Karpas-422 (cell line): ENCODE measurements around the gene DNAH17. TPM values are rescaled to one million over a fixed set of nuclear protein-coding genes. Genes with fewer than 3 reads are reported as not detected.

Experiments used
- DNase-seq: peaks from one replicate; pipeline ENCODE4 v3.0.0-alpha.2; 2015
- H2AFZ ChIP-seq: fragments of 200-600 bp; sonication (generic); 2 replicates; pipeline ENCODE4 v1.6.1; 2014; ENCODE audit warnings: antibody characterized with exemption, low read length, mixed read lengths
- H3K27ac ChIP-seq: fragments of 200-600 bp; sonication (generic); 2 replicates; pipeline ENCODE4 v1.5.1; 2014; ENCODE audit warnings: mild to moderate bottlenecking, low read length, moderate library complexity
- H3K27me3 ChIP-seq: fragments of 200-600 bp; sonication (generic); 2 replicates; pipeline ENCODE4 v1.6.1; 2014; ENCODE audit warnings: low read length, mixed read lengths
- H3K36me3 ChIP-seq: fragments of 200-600 bp; sonication (generic); 2 replicates; pipeline ENCODE4 v1.6.1; 2014; ENCODE audit warnings: low read length, mixed read lengths; ENCODE audit not compliant: insufficient read depth
- H3K4me1 ChIP-seq: fragments of 200-600 bp; sonication (generic); 2 replicates; pipeline ENCODE4 v1.6.1; 2014; ENCODE audit warnings: mild to moderate bottlenecking, low read length, mixed read lengths
- H3K4me2 ChIP-seq: fragments of 200-600 bp; sonication (generic); 2 replicates; pipeline ENCODE4 v1.6.1; 2014; ENCODE audit warnings: low read length, low read depth, mild to moderate bottlenecking; ENCODE audit not compliant: poor library complexity, severe bottlenecking
- H3K4me3 ChIP-seq: fragments of 200-600 bp; sonication (generic); 2 replicates; pipeline ENCODE4 v1.5.1; 2014; ENCODE audit warnings: mild to moderate bottlenecking, antibody characterized with exemption, low read length, mixed read lengths
- H3K79me2 ChIP-seq: fragments of 200-600 bp; sonication (generic); 2 replicates; pipeline ENCODE4 v1.6.1; 2014; ENCODE audit warnings: mild to moderate bottlenecking, low read length, mixed read lengths
- H3K9ac ChIP-seq: fragments of 200-600 bp; sonication (generic); 2 replicates; pipeline ENCODE4 v1.6.0; 2014; ENCODE audit warnings: low read length
- H3K9me2 ChIP-seq: fragments of 200-600 bp; sonication (generic), shearing (Covaris generic); replicated peaks from 2 replicates; pipeline ENCODE4 v1.6.0; 2014; ENCODE audit warnings: mild to moderate bottlenecking, low read length, moderate library complexity; ENCODE audit not compliant: insufficient read depth
- H3K9me3 ChIP-seq: fragments of 300-700, 200-600 bp; sonication (generic); 2 replicates; pipeline ENCODE4 v1.6.1; 2014; ENCODE audit warnings: low read length, mixed read lengths
- H4K20me1 ChIP-seq: fragments of 200-600 bp; sonication (generic); 2 replicates; pipeline ENCODE4 v1.6.1; 2014; ENCODE audit warnings: mild to moderate bottlenecking, antibody characterized with exemption, low read length, low read depth; ENCODE audit not compliant: insufficient read depth
- total RNA-seq: library from RNA; depleted of rRNA; stranded (reverse); fragments of >200 nt; shearing (Covaris generic); gene quantifications from 2 replicates; pipeline ENCODE4 v1.2.3, GENCODE V29; 2014; ENCODE audit warnings: low replicate concordance

Gene DNAH17
- total RNA-seq, 1 experiment from 2014 or later: not detected

- H3K36me3 ChIP-seq: no peaks in the 10 kb centered on the region
- no peaks in the 10 kb centered on the region for H3K79me2 ChIP-seq
- H3K27ac ChIP-seq: no peak overlapping the region
- no peak overlapping the region for H3K4me2 ChIP-seq
- no peaks in the 10 kb centered on the region for H3K9me3 ChIP-seq
- H3K4me3 ChIP-seq: no peak overlapping the region
- no peaks in the 10 kb centered on the region for H3K9me2 ChIP-seq
- no peak overlapping the region for H3K9ac ChIP-seq
- H3K4me1 ChIP-seq: peaks cover 14% of the 10 kb centered on the region
- H3K27me3 ChIP-seq: no peaks in the 10 kb centered on the region
- no peak for DNase-seq
- H2AFZ ChIP-seq: no peak overlapping the region
- H4K20me1 ChIP-seq: no peaks in the 10 kb centered on the region
These were observed 122.8 kb downstream of the DNAH17 start for GRCh38 chr17:78454346-78454745.

GRCh38 chr17:78451753-78452152 is 125.4 kb downstream of the DNAH17 start:
- Histone ChIP-seq H3K27ac (no peak overlapping the region), H4K20me1 (no peaks in the 10 kb centered on the region), H3K9me2 (no peaks in the 10 kb centered on the region), H3K27me3 (no peaks in the 10 kb centered on the region), H3K36me3 (no peaks in the 10 kb centered on the region), H3K9me3 (no peaks in the 10 kb centered on the region), H3K79me2 (no peaks in the 10 kb centered on the region), H3K4me3 (no peak overlapping the region), H3K4me2 (peak overlapping the region; percentile 15), H3K9ac (no peak overlapping the region), H3K4me1 (peaks cover 14% of the 10 kb centered on the region), H2AFZ (no peak overlapping the region)
- DNase-seq: no peak

GRCh38 chr17:78450696-78451345 is 126.4 kb downstream of the DNAH17 start:
- Histone ChIP-seq H3K9me2 (no peaks in the 10 kb centered on the region), H2AFZ (no peak overlapping the region)
- DNase-seq: peak; percentile 60

GRCh38 chr17:78449983-78450595 is 127.1 kb downstream of the DNAH17 start:
- H3K9me2 ChIP-seq: no peaks in the 10 kb centered on the region
- H2AFZ ChIP-seq: no peak overlapping the region
- no peak overlapping the region for H3K27ac ChIP-seq
- no peaks in the 10 kb centered on the region for H4K20me1 ChIP-seq
- peaks cover 14% of the 10 kb centered on the region for H3K4me1 ChIP-seq
- H3K4me2 ChIP-seq: no peak overlapping the region
- no peaks in the 10 kb centered on the region for H3K36me3 ChIP-seq
- no peak for DNase-seq
- H3K4me3 ChIP-seq: no peak overlapping the region
- no peaks in the 10 kb centered on the region for H3K9me3 ChIP-seq
- no peaks in the 10 kb centered on the region for H3K79me2 ChIP-seq
- no peak overlapping the region for H3K9ac ChIP-seq
- H3K27me3 ChIP-seq: no peaks in the 10 kb centered on the region

More at GRCh38 chr17:78450696-78451345, 126.4 kb downstream of the DNAH17 start:
- no peaks in the 10 kb centered on the region for H3K27me3 ChIP-seq
- H3K9me3 ChIP-seq: no peaks in the 10 kb centered on the region
- H3K27ac ChIP-seq: no peak overlapping the region
- no peaks in the 10 kb centered on the region for H3K36me3 ChIP-seq
- H3K79me2 ChIP-seq: no peaks in the 10 kb centered on the region
- H4K20me1 ChIP-seq: no peaks in the 10 kb centered on the region
- peak overlapping the region; percentile 15 for H3K4me2 ChIP-seq
- no peak overlapping the region for H3K4me3 ChIP-seq
- peaks cover 14% of the 10 kb centered on the region for H3K4me1 ChIP-seq
- peak overlapping the region; percentile 20; the same call in 1 of the 2 replicates for H3K9ac ChIP-seq

GRCh38 chr17:78448356-78448993 is 128.7 kb downstream of the DNAH17 start:
- no peaks in the 10 kb centered on the region for H3K36me3 ChIP-seq
- no peaks in the 10 kb centered on the region for H3K9me2 ChIP-seq
- no peaks in the 10 kb centered on the region for H4K20me1 ChIP-seq
- H3K4me3 ChIP-seq: no peak overlapping the region
- no peak overlapping the region for H2AFZ ChIP-seq
- DNase-seq: no peak
- no peaks in the 10 kb centered on the region for H3K9me3 ChIP-seq
- no peaks in the 10 kb centered on the region for H3K79me2 ChIP-seq
- no peak overlapping the region for H3K4me2 ChIP-seq
- H3K9ac ChIP-seq: no peak overlapping the region
- H3K27me3 ChIP-seq: no peaks in the 10 kb centered on the region
- H3K4me1 ChIP-seq: peaks cover 14% of the 10 kb centered on the region
- no peak overlapping the region for H3K27ac ChIP-seq

GRCh38 chr17:78446833-78447232 is 130.4 kb downstream of the DNAH17 start:
- H3K27me3 ChIP-seq: no peaks in the 10 kb centered on the region
- no peak for DNase-seq
- H3K4me3 ChIP-seq: no peak overlapping the region
- no peak overlapping the region for H3K27ac ChIP-seq
- no peak overlapping the region for H3K4me2 ChIP-seq
- H4K20me1 ChIP-seq: no peaks in the 10 kb centered on the region
- H3K4me1 ChIP-seq: peaks cover 14% of the 10 kb centered on the region
- H3K9me2 ChIP-seq: no peaks in the 10 kb centered on the region
- no peak overlapping the region for H2AFZ ChIP-seq
- H3K9me3 ChIP-seq: no peaks in the 10 kb centered on the region
- H3K36me3 ChIP-seq: no peaks in the 10 kb centered on the region
- no peaks in the 10 kb centered on the region for H3K79me2 ChIP-seq
- H3K9ac ChIP-seq: no peak overlapping the region

- Histone ChIP-seq H3K4me2 (no peak overlapping the region), H3K4me1 (no peaks in the 10 kb centered on the region), H2AFZ (no peak overlapping the region), H3K36me3 (no peaks in the 10 kb centered on the region), H3K27ac (no peak overlapping the region), H4K20me1 (no peaks in the 10 kb centered on the region), H3K4me3 (no peak overlapping the region), H3K9me2 (no peaks in the 10 kb centered on the region), H3K27me3 (no peaks in the 10 kb centered on the region), H3K9me3 (no peaks in the 10 kb centered on the region), H3K79me2 (no peaks in the 10 kb centered on the region), H3K9ac (no peak overlapping the region)
- DNase-seq: no peak
These were observed 132.8 kb downstream of the DNAH17 start for GRCh38 chr17:78444392-78444791.

GRCh38 chr17:78442648-78443218 is 134.5 kb downstream of the DNAH17 start:
- Histone ChIP-seq H3K4me2 (no peak overlapping the region), H3K4me3 (no peak overlapping the region), H3K27me3 (no peaks in the 10 kb centered on the region), H3K4me1 (no peaks in the 10 kb centered on the region), H3K79me2 (no peaks in the 10 kb centered on the region), H4K20me1 (no peaks in the 10 kb centered on the region), H3K9me2 (no peaks in the 10 kb centered on the region), H3K36me3 (no peaks in the 10 kb centered on the region), H2AFZ (no peak overlapping the region), H3K9me3 (no peaks in the 10 kb centered on the region), H3K27ac (no peak overlapping the region), H3K9ac (no peak overlapping the region)
- DNase-seq: no peak
